ENCODE data around the gene AXIN2. TPM values are rescaled to one million over a fixed set of nuclear protein-coding genes. Genes with fewer than 3 reads are reported as not detected.

The AXIN2 gene
- total and polyA plus RNA-seq, 11 donors = 5.6 to 24.0 (median 12.9) TPM

DNA sequence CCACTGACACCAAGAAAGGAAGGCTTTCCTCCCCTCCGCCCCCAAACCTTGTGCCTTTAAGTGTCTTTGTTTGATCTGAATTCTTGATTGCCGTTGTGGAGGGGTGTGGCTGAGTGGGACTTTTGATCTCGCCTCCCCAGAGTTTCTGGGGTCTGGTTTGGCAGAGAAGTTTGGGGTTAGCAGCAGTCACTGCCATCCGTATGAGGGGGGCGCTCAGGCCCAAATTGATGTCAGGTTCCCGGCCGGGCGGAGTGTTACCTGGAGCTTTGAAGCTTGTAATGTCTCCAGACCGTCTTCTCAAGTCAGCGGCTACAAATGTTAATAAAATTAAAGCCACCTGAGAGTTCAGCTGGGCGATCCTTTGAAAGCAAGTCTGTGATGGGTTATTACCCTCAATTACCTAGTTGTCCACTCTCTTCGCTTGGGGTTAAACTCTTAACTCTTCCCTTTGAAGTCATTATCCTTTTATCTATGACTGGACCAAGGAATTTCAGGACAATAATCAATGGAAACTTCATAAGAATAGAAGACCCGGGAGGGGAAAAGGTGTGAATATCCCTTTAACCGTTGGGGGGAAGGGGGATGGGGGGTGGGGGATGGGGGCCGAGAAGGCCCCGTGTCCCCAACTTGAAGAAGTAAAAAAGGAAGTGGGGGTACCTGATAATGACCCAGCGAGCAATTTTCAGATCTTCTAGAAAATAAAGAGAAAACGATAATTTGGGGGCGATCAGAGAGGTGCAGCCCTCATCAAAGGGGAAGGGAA, 31.8 kb upstream of the AXIN2 start:
- H3K9me3 ChIP-seq = no peaks in the 10 kb centered on the region
- no peak for TF ChIP-seq POLR2A (IDR thresholded peaks at IDR 0.05)
- TF ChIP-seq, protein P1, sequence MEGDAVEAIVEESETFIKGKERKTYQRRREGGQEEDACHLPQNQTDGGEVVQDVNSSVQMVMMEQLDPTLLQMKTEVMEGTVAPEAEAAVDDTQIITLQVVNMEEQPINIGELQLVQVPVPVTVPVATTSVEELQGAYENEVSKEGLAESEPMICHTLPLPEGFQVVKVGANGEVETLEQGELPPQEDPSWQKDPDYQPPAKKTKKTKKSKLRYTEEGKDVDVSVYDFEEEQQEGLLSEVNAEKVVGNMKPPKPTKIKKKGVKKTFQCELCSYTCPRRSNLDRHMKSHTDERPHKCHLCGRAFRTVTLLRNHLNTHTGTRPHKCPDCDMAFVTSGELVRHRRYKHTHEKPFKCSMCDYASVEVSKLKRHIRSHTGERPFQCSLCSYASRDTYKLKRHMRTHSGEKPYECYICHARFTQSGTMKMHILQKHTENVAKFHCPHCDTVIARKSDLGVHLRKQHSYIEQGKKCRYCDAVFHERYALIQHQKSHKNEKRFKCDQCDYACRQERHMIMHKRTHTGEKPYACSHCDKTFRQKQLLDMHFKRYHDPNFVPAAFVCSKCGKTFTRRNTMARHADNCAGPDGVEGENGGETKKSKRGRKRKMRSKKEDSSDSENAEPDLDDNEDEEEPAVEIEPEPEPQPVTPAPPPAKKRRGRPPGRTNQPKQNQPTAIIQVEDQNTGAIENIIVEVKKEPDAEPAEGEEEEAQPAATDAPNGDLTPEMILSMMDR (IDR thresholded peaks at IDR 0.05) = no peak

DNA sequence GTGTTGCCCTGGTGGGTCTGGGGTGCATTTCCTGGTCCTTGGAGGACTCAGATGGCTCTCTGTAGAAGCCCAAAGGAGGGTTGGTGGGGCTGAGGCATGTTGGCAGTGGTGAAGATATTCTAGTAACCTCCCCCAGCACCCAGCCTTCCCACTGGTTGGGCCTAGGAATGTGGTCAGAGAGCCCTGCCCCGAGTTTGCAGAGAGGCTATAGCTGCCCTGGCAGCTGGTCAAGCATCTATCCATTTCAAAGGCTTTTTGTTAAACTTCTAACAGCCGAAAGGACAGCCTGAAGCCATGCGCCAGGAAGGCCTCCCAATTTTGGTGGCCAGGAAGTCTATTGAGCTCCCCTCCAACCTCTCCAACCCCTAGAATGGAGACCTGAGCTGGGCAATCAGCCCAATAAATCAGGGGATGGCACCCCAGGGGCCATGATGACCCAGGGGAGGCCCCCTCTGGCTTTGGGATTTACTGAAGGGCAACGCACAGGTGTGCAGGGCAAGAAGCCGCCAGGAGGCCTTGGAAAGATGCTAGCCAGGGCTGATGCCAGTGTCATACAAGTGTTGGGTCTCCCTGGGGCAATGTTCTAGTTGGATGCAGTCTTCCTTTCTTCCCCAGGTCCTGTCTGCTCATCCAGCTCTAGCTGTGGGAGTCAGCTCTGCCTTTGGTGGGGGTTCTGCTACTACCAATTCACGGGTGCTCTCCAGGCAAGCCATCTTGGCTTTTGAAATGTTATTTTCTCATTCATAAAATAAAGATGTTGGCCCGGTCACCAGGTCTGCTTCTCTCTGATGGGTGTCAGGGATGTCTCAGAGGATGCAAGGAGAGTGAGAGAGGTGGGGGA, 30.9 kb upstream of the AXIN2 start:
- Histone ChIP-seq H3K27ac (no peak overlapping the region), H3K27me3 (no peaks in the 10 kb centered on the region), H3K4me3 (no peak overlapping the region), H3K36me3 (no peaks in the 10 kb centered on the region), H3K4me1 (peaks cover 0 to 16% (median 8%) of the 10 kb centered on the region in 12 donors), H3K9me3 (no peaks in the 10 kb centered on the region)
- TF ChIP-seq POLR2A (IDR thresholded peaks at IDR 0.05) = no peak
- TF ChIP-seq, protein P1 (IDR thresholded peaks at IDR 0.05) = no peak
- intact Hi-C loops (cut with DNase I) = no loop called here
- WGBS, 4 donors = 92 to 97% (median 95%) methylated on average over 7 of the region's 7 CpGs
- ATAC-seq (no peak), DNase-seq (no peak)

More for the DNA sequence above, 31.8 kb upstream of the AXIN2 start:
- no peak for ATAC-seq
- Histone ChIP-seq H3K36me3 (no peaks in the 10 kb centered on the region), H3K4me1 (peaks cover 0 to 7% (median 2%) of the 10 kb centered on the region in 12 donors), H3K27me3 (no peaks in the 10 kb centered on the region), H3K27ac (no peak overlapping the region), H3K4me3 (peak overlapping the region in 1 of 12 donors; percentile 35)
- no peak for DNase-seq
- 77 to 80% (median 78%) methylated on average over 19 of the region's 19 CpGs for WGBS, 4 donors
- intact Hi-C loops (cut with DNase I) = no loop called here

DNA sequence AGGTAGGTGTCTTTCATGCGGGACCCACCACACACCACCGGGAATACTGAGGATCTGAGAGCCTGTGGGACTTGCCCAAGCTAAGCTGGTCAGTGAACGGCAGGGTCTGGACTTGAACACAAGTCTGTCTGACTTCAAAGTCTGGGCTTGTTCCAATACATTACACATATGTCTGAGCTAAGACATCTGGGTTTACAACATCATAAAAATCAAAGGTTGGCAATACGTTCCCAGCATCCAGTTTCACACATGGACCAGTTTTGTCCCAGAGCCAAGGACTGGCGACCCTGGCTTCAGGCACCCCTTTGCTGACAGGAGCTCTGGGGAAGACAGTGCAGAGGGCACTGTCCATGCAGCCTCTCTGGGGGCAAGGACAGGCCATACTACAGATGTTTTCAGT, 27.9 kb upstream of the AXIN2 start:
- TF ChIP-seq, protein P1 (IDR thresholded peaks at IDR 0.05) = no peak
- no peak for TF ChIP-seq POLR2A (IDR thresholded peaks at IDR 0.05)
- 90 to 94% (median 91%) methylated on average over 4 to 5 of the region's 5 CpGs for WGBS, 4 donors
- H3K36me3 ChIP-seq = no peaks in the 10 kb centered on the region
- intact Hi-C loops (cut with DNase I) = no loop called here
- no peaks in the 10 kb centered on the region for H3K9me3 ChIP-seq
- no peak overlapping the region for H3K4me3 ChIP-seq
- H3K27ac ChIP-seq = no peak overlapping the region
- DNase-seq (no peak), ATAC-seq (no peak)
- H3K27me3 ChIP-seq = no peaks in the 10 kb centered on the region
- peaks cover 0 to 29% (median 15%) of the 10 kb centered on the region in 12 donors for H3K4me1 ChIP-seq

DNA sequence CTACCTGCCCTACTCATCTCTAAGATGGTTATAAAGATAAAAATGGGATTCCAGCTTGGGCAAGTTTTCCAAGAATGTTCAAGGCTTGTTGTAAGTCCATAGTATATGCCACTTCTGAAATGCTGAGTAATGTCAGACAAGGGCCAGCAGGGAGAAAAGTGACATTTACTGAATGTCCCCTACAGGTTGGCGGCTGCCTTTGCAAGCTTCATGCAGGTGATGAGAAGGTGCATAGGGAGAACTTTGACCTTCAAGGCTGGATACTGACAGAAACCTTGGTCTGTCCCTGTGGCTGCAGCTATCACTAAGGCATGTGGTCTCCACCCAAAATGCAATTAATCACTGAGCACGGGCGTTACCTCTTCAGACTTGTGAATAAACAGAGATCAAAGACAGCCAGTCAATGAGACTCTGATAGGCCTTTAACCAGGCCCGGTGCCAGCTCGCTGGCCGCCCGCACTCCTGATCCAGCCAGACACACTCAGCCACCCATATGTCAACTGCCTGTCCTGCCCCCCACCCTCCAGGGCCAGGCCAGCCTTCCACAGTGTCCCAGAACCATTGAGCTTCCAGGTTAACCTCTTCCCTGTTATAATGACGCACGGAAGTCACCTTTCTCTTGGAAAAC, 26.8 kb upstream of the AXIN2 start:
- Histone ChIP-seq H3K27ac (no peak overlapping the region), H3K9me3 (no peaks in the 10 kb centered on the region), H3K27me3 (no peaks in the 10 kb centered on the region), H3K4me1 (peaks cover 0 to 38% (median 23%) of the 10 kb centered on the region in 12 donors), H3K4me3 (no peak overlapping the region), H3K36me3 (no peaks in the 10 kb centered on the region)
- WGBS, 4 donors = 59 to 62% (median 61%) methylated on average over 9 of the region's 9 CpGs
- DNase-seq (peak in 3 of 5 donors; percentile 14 to 57 (median 26)), ATAC-seq (peak; percentile 39 to 85 (median 72))
- no peak for TF ChIP-seq POLR2A (IDR thresholded peaks at IDR 0.05)
- TF ChIP-seq, protein P1 (IDR thresholded peaks at IDR 0.05) = peak in 1 of 12 donors; percentile 13
- intact Hi-C loops (cut with DNase I) = no loop called here
